GM12891 (cell line): ENCODE results near the gene PRLR.
"Not testable (repeated sequence)": the region's sequence is repeated elsewhere in the genome, so short reads cannot be mapped to it uniquely, and the experiment has no call there.

ENCODE experiments used
- DNase-seq: peaks from one replicate; pipeline ENCODE4 v3.0.0; 2011; ENCODE audit warnings: low spot score; ENCODE audit not compliant: insufficient read length
- FAIRE-seq: peaks from 2 replicates; lab custom pipeline; 2011; peaks lifted over from hg19 to GRCh38; lab: Jason Lieb, UNC
- PAX5 ChIP-seq: IDR thresholded peaks from 2 replicates; pipeline ENCODE4 v1.6.1; 2011; ENCODE audit warnings: low read length, moderate library complexity, mild to moderate bottlenecking; ENCODE audit not compliant: insufficient read depth, severe bottlenecking
- POLR2A ChIP-seq: IDR thresholded peaks from 2 replicates; pipeline ENCODE4 v1.6.1; 2011; ENCODE audit warnings: low read depth, low read length, control low read depth
- POLR2AphosphoS5 ChIP-seq: IDR thresholded peaks from 2 replicates; pipeline ENCODE4 v1.6.1; 2011; ENCODE audit warnings: low read depth, low read length, control low read depth
- POU2F2 ChIP-seq: IDR thresholded peaks from 2 replicates; pipeline ENCODE4 v1.6.1; 2011; ENCODE audit warnings: low read depth, mild to moderate bottlenecking, control low read depth, low read length, moderate library complexity
- SPI1 ChIP-seq: IDR thresholded peaks from 2 replicates; pipeline ENCODE4 v1.6.1; 2011; ENCODE audit warnings: low read depth, low read length, control low read depth
- TAF1 ChIP-seq: IDR thresholded peaks from 2 replicates; pipeline ENCODE4 v1.6.1; 2011; ENCODE audit warnings: low read depth, low read length, control low read depth

The PRLR gene

GRCh38 chr5:35047785-35048404, 182.4 kb downstream of the PRLR start, which contains the start of gene AGXT2:
TSS of gene AGXT2 (minus strand) at chr5:35047949. CDS start at chr5:35047892, 57 bp downstream.
- FAIRE-seq (no peak), DNase-seq (no peak)
- TF ChIP-seq TAF1, result no peak

GRCh38 chr5:35046774-35047173, 183.5 kb downstream of the PRLR start:
- TF ChIP-seq SPI1 (no peak), POU2F2 (no peak), TAF1 (no peak), POLR2AphosphoS5 (no peak)
- FAIRE-seq (no peak), DNase-seq (no peak)

- no peak for TF ChIP-seq POU2F2
- TF ChIP-seq POLR2AphosphoS5, result no peak
- no peak for TF ChIP-seq POLR2A
- TF ChIP-seq SPI1, result no peak
- no peak for TF ChIP-seq PAX5
- TF ChIP-seq TAF1, result no peak
- FAIRE-seq, result no peak
- DNase-seq, result no peak
These were observed 185.0 kb downstream of the PRLR start for GRCh38 chr5:35045280-35045679.

DNA sequence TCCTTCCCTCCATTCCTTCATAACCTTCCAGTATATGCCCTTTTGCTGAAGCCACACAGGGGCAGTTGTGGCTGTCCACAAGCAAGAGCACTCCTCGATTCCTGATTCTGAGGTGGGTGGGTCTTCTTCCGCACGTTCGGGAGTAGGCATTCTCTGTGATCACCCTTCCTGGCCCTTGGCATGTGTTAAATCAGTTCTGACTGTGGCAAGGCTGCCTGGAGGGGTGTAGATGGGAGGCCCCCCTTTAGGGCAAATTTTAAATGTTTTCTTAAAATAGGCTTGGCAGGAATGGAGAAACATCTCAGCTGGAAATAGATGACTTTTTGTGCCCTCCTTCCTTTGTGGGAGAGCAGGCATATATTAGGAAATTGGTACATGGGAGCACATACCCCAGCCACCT, 185.6 kb downstream of the PRLR start:
- TF ChIP-seq SPI1, result no peak
- TF ChIP-seq POLR2A, result no peak
- no peak for TF ChIP-seq PAX5
- no peak for TF ChIP-seq POLR2AphosphoS5
- TF ChIP-seq TAF1, result no peak
- FAIRE-seq, result no peak
- DNase-seq, result no peak

GRCh38 chr5:35042781-35043180, 187.5 kb downstream of the PRLR start:
- no peak for FAIRE-seq
- DNase-seq, result no peak
- TF ChIP-seq POU2F2 (no peak), TAF1 (no peak), SPI1 (no peak), POLR2AphosphoS5 (no peak), POLR2A (no peak), PAX5 (no peak)

- DNase-seq, result no peak
- FAIRE-seq, result no peak
- TF ChIP-seq SPI1, result no peak
- no peak for TF ChIP-seq POU2F2
- no peak for TF ChIP-seq PAX5
- no peak for TF ChIP-seq TAF1
- no peak for TF ChIP-seq POLR2A
- no peak for TF ChIP-seq POLR2AphosphoS5
These were observed 189.0 kb downstream of the PRLR start for GRCh38 chr5:35041261-35041660.

- no peak for TF ChIP-seq SPI1
- no peak for TF ChIP-seq TAF1
- TF ChIP-seq POLR2AphosphoS5, result no peak
- DNase-seq (no peak), FAIRE-seq (no peak)
These were observed 191.4 kb downstream of the PRLR start for GRCh38 chr5:35038891-35039290.

DNA sequence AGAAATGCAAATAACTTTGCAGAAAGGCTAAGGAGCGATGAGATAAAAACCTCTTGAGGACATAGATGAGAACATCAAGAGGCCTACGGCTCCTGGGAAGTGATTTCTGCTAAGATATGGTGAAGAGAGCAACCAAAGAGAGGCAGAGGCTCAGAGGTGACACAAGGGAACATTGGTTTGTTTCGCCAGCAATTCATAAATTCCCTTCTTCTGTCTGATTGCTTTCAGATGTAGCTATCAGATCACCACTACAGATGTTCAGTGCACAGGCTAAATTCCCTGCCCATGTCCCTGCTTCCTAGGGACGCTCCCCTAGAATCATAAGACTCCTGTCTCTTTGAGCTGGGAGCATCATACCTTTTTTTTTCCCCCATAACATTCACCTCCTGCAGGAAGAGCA, 193.8 kb downstream of the PRLR start:
- TF ChIP-seq TAF1 (no peak), POLR2AphosphoS5 (no peak), POLR2A (no peak), POU2F2 (no peak), SPI1 (no peak), PAX5 (no peak)
- no peak for DNase-seq
- no peak for FAIRE-seq

DNA sequence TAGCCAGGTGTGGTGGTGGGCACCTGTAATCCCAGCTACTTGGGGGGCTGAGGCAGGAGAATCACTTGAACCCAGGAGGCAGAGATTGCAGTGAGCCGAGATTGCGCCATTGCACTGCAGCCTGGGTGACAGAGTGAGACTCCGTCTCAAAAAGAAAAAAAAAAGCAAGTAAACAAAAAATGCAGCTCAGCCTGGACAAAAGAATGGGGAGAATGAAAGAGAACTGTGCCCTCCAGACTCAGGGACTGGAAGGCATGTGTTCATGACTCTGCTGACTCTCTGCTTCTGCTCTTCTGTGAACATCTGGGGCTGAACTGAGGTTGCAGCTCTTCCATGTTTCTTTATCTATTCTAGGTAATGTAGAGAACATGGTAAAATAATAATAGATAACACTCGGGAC, 194.4 kb downstream of the PRLR start:
- not testable (repeated sequence) for FAIRE-seq, DNase-seq

DNA sequence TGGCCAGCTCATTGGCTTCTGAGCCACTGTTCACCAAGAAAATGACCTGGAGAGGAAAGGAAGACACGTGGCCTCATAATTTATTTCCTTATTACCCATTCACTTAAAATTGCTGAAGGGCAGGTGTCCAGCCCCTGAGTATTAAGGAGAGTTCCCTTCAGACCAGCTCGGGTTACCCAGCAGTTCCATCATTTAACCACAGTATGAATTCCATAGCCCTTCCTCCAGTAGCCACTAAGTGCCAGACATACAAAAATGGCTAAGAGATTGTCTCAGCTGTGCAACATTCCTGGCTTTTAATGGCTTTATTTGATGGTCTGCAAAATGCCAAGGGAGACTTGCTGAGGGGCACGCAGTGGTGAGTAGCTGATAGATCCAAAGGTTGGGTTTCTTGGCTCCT, 195.0 kb downstream of the PRLR start:
- DNase-seq, result no peak
- FAIRE-seq, result no peak
- TF ChIP-seq POLR2AphosphoS5, result no peak
- TF ChIP-seq POU2F2, result no peak
- TF ChIP-seq POLR2A, result no peak
- TF ChIP-seq TAF1, result no peak
- no peak for TF ChIP-seq SPI1
- no peak for TF ChIP-seq PAX5

- DNase-seq (no peak), FAIRE-seq (no peak)
- TF ChIP-seq POLR2AphosphoS5 (no peak), PAX5 (no peak), POU2F2 (no peak), SPI1 (no peak), POLR2A (no peak), TAF1 (no peak)
These were observed 197.9 kb downstream of the PRLR start for GRCh38 chr5:35032356-35032755.
